Measurements from ENCODE around the gene ENDOV.

GRCh38 chr17:80453126-80453997 lies 38.4 kb downstream of the ENDOV start:
- TF ChIP-seq CTCF (conservative IDR thresholded peaks at IDR 0.05 in 1 of 2, IDR thresholded peaks at IDR 0.05 in 1 of 2; ENCODE audit: low read depth in 1 of 2, low read length in 2 of 2) (no peak), EZH2 (IDR thresholded peaks at IDR 0.05; ENCODE audit: low read length, missing control alignments) (no peak)

Data from fibroblast of lung (primary cell).